ENCODE results near the gene HNF1A.

GRCh38 chr12:121018860-121019617 is 40.7 kb downstream of the HNF1A start:
- no peak for TF ChIP-seq TAF1 (IDR thresholded peaks at IDR 0.05; ENCODE audit: borderline replicate concordance, low read depth, low read length)
- TF ChIP-seq POLR2A (IDR thresholded peaks at IDR 0.05; ENCODE audit: low read depth, low read length), result no peak
- no peak for TF ChIP-seq POLR2AphosphoS5 (IDR thresholded peaks at IDR 0.05; ENCODE audit: low read depth, low read length)
